Epithelial cell of proximal tubule (primary cell): ENCODE data around the gene TCN2. TPM values are rescaled to one million over a fixed set of nuclear protein-coding genes. Genes with fewer than 3 reads are reported as not detected.
"Not testable (repeated sequence)": the region's sequence is repeated elsewhere in the genome, so short reads cannot be mapped to it uniquely, and the experiment has no call there.

Experiments used
- DNase-seq: peaks from one replicate; pipeline ENCODE4 v3.0.0-alpha.2; 2011; ENCODE audit warnings: low read depth
- H3K4me3 ChIP-seq: 2 replicates; pipeline ENCODE4 v1.5.1; 2011; ENCODE audit warnings: low read depth, mild to moderate bottlenecking, low read length
- total RNA-seq: library from RNA; depleted of rRNA; stranded (reverse); fragments of >200 nt; gene quantifications from 2 replicates; pipeline ENCODE4 v1.2.3, GENCODE V29; 2015
- TF ChIP-seq, protein P1 (sequence below): conservative IDR thresholded peaks from 2 replicates; pipeline ENCODE4 v1.5.1; 2012; ENCODE audit warnings: low read depth, mild to moderate bottlenecking, low read length

Gene TCN2
- total RNA-seq, 1 donor from 2014 or later = 6.9 TPM

DNA sequence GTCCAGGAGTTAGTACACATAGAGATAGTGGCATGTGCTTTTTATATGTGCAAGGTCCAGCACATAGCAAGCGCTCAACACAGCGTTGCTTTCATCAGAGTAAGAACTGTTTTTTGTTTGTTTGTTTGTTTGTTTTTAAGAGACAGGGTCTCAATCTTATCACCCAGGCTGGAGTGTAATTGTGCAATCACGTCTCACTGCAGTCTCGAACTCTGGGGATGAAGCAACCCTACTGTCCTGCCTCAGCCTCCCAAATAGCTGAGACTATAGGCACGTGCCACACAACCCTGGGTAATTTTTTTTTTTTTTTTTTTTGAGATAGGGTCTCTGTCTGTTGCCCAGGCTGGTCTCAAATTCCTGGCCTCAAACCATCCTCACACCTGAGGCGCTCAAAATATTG is 10.8 kb downstream of the TCN2 start:
- no peak overlapping the region for H3K4me3 ChIP-seq
- DNase-seq = no peak
- TF ChIP-seq, protein P1, sequence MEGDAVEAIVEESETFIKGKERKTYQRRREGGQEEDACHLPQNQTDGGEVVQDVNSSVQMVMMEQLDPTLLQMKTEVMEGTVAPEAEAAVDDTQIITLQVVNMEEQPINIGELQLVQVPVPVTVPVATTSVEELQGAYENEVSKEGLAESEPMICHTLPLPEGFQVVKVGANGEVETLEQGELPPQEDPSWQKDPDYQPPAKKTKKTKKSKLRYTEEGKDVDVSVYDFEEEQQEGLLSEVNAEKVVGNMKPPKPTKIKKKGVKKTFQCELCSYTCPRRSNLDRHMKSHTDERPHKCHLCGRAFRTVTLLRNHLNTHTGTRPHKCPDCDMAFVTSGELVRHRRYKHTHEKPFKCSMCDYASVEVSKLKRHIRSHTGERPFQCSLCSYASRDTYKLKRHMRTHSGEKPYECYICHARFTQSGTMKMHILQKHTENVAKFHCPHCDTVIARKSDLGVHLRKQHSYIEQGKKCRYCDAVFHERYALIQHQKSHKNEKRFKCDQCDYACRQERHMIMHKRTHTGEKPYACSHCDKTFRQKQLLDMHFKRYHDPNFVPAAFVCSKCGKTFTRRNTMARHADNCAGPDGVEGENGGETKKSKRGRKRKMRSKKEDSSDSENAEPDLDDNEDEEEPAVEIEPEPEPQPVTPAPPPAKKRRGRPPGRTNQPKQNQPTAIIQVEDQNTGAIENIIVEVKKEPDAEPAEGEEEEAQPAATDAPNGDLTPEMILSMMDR = no peak

DNA sequence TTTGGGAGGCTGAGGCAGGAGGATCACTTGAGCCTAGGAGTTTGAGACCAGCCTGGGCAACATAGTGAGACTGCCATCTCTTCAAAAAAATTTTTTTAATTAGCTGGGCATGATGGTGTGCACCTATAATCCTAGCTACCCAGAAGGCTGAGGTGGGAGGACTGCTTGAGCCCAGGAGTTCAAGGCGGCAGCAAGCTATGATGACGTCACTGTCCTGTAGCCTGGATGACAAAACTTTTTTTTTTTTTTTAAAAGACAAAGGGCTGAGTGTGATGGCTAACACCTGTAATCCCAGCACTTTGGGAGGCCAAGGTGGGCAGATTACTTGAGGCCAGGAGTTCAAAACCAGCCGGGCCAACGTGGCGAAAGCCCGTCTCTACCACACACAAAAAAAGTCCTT is 12.9 kb downstream of the TCN2 start:
- not testable (repeated sequence) for DNase-seq, H3K4me3 ChIP-seq

DNA sequence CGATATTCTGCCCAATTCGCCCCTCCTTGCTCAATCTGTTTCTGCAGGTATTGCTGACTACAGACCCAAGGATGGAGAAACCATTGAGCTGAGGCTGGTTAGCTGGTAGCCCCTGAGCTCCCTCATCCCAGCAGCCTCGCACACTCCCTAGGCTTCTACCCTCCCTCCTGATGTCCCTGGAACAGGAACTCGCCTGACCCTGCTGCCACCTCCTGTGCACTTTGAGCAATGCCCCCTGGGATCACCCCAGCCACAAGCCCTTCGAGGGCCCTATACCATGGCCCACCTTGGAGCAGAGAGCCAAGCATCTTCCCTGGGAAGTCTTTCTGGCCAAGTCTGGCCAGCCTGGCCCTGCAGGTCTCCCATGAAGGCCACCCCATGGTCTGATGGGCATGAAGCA is 19.4 kb downstream of the TCN2 start:
- DNase-seq = no peak
- TF ChIP-seq, protein P1 = no peak
- H3K4me3 ChIP-seq = no peak overlapping the region

DNA sequence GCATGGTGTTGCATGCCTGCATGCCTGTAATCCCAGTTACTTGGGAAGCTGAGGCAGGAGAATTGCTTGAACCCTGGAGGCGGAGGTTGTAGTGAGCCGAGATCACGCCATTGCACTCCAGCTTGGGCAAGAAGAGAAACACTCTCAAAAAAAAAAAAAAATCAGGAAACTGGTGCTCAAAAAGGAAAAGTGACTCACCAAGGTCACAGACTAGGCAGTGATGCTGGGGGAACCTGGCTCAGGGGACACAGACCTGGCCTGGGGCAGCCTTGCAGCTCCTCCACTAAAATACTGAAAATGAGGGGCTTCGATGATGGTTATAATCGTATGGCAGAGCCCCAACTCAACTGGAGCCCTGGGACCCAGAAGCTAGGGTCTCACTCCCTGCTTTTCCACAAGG is 20.5 kb downstream of the TCN2 start:
- no peak for DNase-seq
- TF ChIP-seq, protein P1 = no peak
- no peak overlapping the region for H3K4me3 ChIP-seq

DNA sequence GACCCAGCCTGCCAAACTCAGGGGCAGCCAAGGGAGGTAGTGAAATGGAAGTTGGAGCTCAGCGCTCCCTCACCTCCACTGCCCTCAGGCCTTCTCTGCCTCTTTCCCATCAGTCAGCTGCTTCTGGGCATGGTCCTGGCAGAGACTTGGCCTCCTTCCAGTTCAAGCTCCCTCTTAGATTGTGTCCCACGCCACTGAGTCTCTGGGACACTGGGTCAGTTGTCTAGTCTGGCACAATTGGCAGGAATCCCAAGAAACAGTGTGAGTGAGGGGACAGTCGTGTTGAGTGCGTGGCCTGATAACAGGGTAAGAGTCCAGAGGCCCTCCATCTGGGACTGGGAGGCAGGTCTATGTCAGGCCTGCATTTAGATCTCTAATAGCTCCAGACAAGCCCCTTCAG is 21.5 kb downstream of the TCN2 start:
- H3K4me3 ChIP-seq = no peak overlapping the region
- TF ChIP-seq, protein P1 = no peak
- DNase-seq = no peak

DNA sequence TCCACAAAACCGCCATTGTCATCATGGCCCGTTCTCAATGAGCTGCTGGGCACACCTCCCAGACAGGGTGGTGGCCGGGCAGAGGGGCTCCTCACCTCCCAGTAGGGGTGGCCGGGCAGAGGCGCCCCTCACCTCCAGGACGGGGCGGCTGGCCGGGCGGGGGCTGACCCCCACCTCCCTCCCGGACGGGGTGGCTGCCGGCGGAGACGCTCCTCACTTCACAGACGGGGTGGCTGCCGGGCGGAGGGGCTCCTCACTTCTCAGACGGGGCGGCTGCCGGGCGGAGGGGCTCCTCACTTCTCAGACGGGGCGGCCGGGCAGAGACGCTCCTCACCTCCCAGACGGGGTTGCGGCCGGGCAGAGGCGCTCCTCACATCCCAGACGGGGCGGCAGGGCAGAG is 24.5 kb downstream of the TCN2 start:
- not testable (repeated sequence) for DNase-seq, H3K4me3 ChIP-seq

DNA sequence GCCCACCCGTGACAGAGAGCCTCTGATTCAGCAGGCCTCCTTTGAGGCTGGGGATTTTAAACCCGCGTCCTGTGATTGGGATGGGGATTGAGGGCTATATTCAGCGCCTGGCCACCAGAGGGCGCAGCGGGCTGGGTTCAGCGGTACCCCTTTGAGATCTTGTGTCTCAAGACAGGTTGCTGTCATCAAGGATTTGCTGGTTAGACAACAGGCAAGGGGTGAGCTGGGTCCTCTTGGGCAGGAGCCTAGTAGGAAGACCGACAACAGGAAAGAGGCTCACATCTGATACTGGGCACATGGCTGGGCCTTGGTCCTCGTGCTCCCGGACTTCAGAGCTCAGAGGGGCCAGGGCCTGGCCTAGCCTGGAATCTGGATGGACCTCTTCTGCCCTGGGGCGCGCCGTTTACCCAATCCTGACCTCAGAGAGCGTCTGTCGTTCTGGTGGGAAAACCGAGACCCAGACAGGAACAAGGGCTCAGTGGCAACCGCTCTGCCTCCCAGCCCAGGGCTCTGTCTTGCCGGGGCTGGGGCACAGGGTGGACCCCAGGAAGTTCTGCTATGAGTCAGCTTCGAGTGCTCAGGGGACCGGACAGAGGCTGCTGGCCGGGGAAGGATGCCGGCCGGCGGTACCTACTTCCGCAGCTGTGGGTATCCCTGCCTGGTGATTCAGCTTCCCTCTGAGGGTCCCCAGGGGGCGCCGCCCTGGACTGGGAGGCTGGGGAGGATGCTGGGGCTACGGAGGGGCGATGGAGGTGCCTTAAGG is 27.7 kb downstream of the TCN2 start:
- TF ChIP-seq, protein P1 = peak; percentile 96
- DNase-seq = peak; percentile 49
- H3K4me3 ChIP-seq = peak overlapping the region; percentile 63

DNA sequence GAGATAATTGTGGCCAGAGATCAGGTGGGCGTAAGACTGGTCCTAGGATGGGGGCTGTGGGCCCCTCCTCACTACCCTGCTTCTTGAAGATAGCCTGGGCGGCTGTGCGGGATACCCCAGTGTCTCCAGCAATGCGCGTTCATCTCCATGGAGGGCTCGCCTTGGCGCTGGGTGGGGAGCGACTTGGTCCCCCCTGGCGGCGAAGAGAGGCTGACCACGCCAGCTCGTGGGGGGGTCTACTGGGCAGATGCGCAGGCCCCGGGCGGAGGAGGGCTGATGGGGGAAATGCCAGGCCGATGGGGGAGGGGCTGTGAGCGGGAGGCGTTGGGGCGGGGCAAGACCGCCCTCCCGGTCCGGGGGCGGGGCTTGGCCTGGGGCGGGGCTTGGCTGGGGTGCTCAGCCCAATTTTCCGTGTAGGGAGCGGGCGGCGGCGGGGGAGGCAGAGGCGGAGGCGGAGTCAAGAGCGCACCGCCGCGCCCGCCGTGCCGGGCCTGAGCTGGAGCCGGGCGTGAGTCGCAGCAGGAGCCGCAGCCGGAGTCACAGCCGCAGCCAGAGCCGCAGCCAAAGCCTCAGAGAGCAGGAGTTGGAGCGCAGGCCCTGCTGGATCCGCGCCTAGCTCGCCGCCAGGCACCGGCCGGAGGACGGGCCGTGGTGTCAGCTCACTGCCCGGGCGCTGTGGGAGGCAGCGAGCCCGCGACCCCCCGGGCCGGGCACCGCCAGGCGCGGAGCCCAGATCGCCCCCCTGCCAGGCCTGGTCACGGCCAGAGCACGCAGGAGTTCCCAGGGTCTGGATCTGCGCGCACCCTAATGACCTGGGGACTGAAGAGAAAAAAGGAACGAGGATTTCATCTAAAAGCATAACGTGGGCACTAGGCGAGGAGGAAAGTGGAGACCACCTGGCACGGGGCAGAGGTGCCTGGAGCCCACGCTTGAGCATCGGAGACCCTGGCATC is 28.6 kb downstream of the TCN2 start, which contains the start of gene SLC35E4:
TSS of gene SLC35E4 (plus strand) at position 509 of the 953 bp plus-strand sequence. CDS start 670 bp downstream, outside the sequence.
- DNase-seq = no peak
- TF ChIP-seq, protein P1 = peak; percentile 38
- H3K4me3 ChIP-seq = peak within 1 kb of the TSS; percentile 63
